ENCODE data around the gene TP53. TPM values are rescaled to one million over a fixed set of nuclear protein-coding genes. Genes with fewer than 3 reads are reported as not detected.

Gene TP53
- total and polyA plus RNA-seq, 2 of the 4 experiments (the other 2 are of a cell fraction) = 31.2 to 48.5 TPM

GRCh38 chr17:7632492-7632894, 54.8 kb downstream of the TP53 start:
- Histone ChIP-seq H2BK5ac (ENCODE audit: low read depth, low read length, poor library complexity, severe bottlenecking) (no peak overlapping the region), H4K8ac (ENCODE audit: low read depth in 2 of 2, low read length in 2 of 2) (peak overlapping the region in 1 of 2 experiments; percentile 62; a peak in 2 of 4 replicates), H2AK5ac (ENCODE audit: low read depth, low read length) (no peak overlapping the region), H3K27me3 (ENCODE audit: control insufficient read depth, insufficient read depth, low read length) (peaks cover 4% of the 10 kb centered on the region; the same call in 1 of the 2 replicates), H2AK9ac (replicated peaks; ENCODE audit: low read depth, low read length, poor library complexity) (no peak overlapping the region), H3K9ac (ENCODE audit: low read depth, low read length) (no peak overlapping the region), H3K23ac (ENCODE audit: low read depth, low read length) (0 out of 2 replicates have a peak overlapping the region, but pooled peaks have one; percentile 33), H3K9me1 (ENCODE audit: insufficient read depth, low read length) (no peaks in the 10 kb centered on the region), H3K14ac (replicated peaks; ENCODE audit: low read depth, low read length) (no peak overlapping the region), H3K36me3 (ENCODE audit: control insufficient read depth, insufficient read depth, low read length) (no peaks in the 10 kb centered on the region), H2AFZ (replicated peaks; ENCODE audit: low read length, poor library complexity) (peak overlapping the region; percentile 81), H4K20me1 (ENCODE audit: insufficient read depth, low read length) (no peaks in the 10 kb centered on the region), H3K9me3 (ENCODE audit: control insufficient read depth, insufficient read depth, low read length) (no peaks in the 10 kb centered on the region), H2BK20ac (ENCODE audit: low read depth, low read length) (no peak overlapping the region), H3K4me2 (ENCODE audit: low read depth, low read length) (no peak overlapping the region), H3K4ac (ENCODE audit: low read depth, low read length) (no peak overlapping the region), H4K5ac (ENCODE audit: low read depth, low read length) (peak overlapping the region; percentile 70; the same call in 1 of the 2 replicates), H3K4me3 (ENCODE audit: insufficient read depth, low read depth, low read length) (no peak overlapping the region), H3K56ac (ENCODE audit: extremely low read depth, insufficient read depth, low read length) (no peak overlapping the region), H2BK15ac (ENCODE audit: low read depth, low read length) (no peak overlapping the region), H4K91ac (ENCODE audit: insufficient read depth, low read depth, low read length) (no peak overlapping the region), H3K18ac (ENCODE audit: low read depth, low read length) (no peak overlapping the region), H3K79me1 (ENCODE audit: low read depth in 1 of 2, low read length in 2 of 2) (no peaks in the 10 kb centered on the region), H3K4me1 (ENCODE audit: control insufficient read depth, insufficient read depth, low read length) (0 out of 2 replicates have a peak, but pooled peaks cover 1% of the 10 kb centered on the region), H3K27ac (ENCODE audit: insufficient read depth, low read length) (no peak overlapping the region), H2BK120ac (ENCODE audit: low read depth, low read length) (no peak overlapping the region)
- dilution Hi-C loops (cut with HindIII; ENCODE audit: low sequenced_read_pairs, unreplicated experiment) (no loop called here), in situ Hi-C loops (cut with MboI; ENCODE audit: low sequenced_read_pairs) (no loop called here), intact Hi-C loops (cut with micrococcal nuclease) (no loop called here)
- ATAC-seq (ENCODE audit: low read depth) (peak; percentile 35), DNase-seq (peak; percentile 54)
- CTCF ChIA-PET = interaction anchor here (0.5 to 5.3 kb wide), 8 partner anchors 9 to 427 kb away, joined by 3 to 27 read pairs (median 4); partner anchors contain the start of genes TP53 and WRAP53
- BruUV-seq (replicated peaks) = no TSS peak
- TF ChIP-seq RAD21 (IDR thresholded peaks at IDR 0.05; ENCODE audit: low read length) = peak; percentile 56
- TF ChIP-seq BHLHE40 (IDR thresholded peaks at IDR 0.05; ENCODE audit: low read depth, low read length) = no peak
- TF ChIP-seq SMC3 (IDR thresholded peaks at IDR 0.05; ENCODE audit: low read depth, low read length) = peak; percentile 34
- peak; percentile 64 for TF ChIP-seq CTCF (conservative IDR thresholded peaks at IDR 0.05; ENCODE audit: low read depth, low read length)
- no CpG with 5 or more reads among the region's 6 CpGs for WGBS, 2 experiments (ENCODE audit: extremely low coverage in 2 of 2, insufficient read length in 1 of 2)
- POLR2A ChIA-PET (ENCODE audit: unreplicated experiment) = no interaction called here
